ENCODE measurements around the gene DOCK11.
"Not testable (repeated sequence)": the region's sequence is repeated elsewhere in the genome, so short reads cannot be mapped to it uniquely, and the experiment has no call there.

The DOCK11 gene

GRCh38 chrX:118706681-118707080, 211.1 kb downstream of the DOCK11 start:
- no peak for FAIRE-seq

GRCh38 chrX:118714521-118714920, 218.9 kb downstream of the DOCK11 start:
- no peak for FAIRE-seq

GRCh38 chrX:118715917-118716316, 220.3 kb downstream of the DOCK11 start:
- not testable (repeated sequence) for FAIRE-seq

- not testable (repeated sequence) for FAIRE-seq
These were observed 221.2 kb downstream of the DOCK11 start for GRCh38 chrX:118716833-118717232.

GRCh38 chrX:118717678-118718391, 222.2 kb downstream of the DOCK11 start:
- FAIRE-seq, result no peak

GRCh38 chrX:118718737-118719136, 223.1 kb downstream of the DOCK11 start:
- FAIRE-seq, result no peak

GRCh38 chrX:118720058-118720707, 224.6 kb downstream of the DOCK11 start:
- FAIRE-seq, result no peak

- no peak for FAIRE-seq
These were observed 227.8 kb downstream of the DOCK11 start for GRCh38 chrX:118723376-118723775.

GRCh38 chrX:118724365-118724764, 228.8 kb downstream of the DOCK11 start:
- no peak for FAIRE-seq

GRCh38 chrX:118724775-118725174, 229.2 kb downstream of the DOCK11 start:
- FAIRE-seq, result no peak

- no peak for FAIRE-seq
These were observed 230.8 kb downstream of the DOCK11 start for GRCh38 chrX:118726396-118726795.

GRCh38 chrX:118726887-118727685, 231.5 kb downstream of the DOCK11 start, which contains the start of gene IL13RA1:
Gene IL13RA1, plus strand, starts transcription at chrX:118727606. Its CDS starts 33 bp downstream, at chrX:118727639.
- no peak for FAIRE-seq

- FAIRE-seq, result peak; percentile 5
These were observed 232.2 kb downstream of the DOCK11 start for GRCh38 chrX:118727686-118728339.

GRCh38 chrX:118729042-118729652, 233.5 kb downstream of the DOCK11 start:
- FAIRE-seq, result no peak

- FAIRE-seq, result no peak
These were observed 235.1 kb downstream of the DOCK11 start for GRCh38 chrX:118730500-118731247.

GRCh38 chrX:118732551-118732950, 236.9 kb downstream of the DOCK11 start:
- not testable (repeated sequence) for FAIRE-seq

GRCh38 chrX:118734909-118735308, 239.3 kb downstream of the DOCK11 start:
- FAIRE-seq, result no peak

All from islet of Langerhans (tissue), 1 donor.